Measurements from ENCODE around the gene CEACAM18. TPM values are rescaled to one million over a fixed set of nuclear protein-coding genes. Genes with fewer than 3 reads are reported as not detected.
"Not testable (repeated sequence)": the region's sequence is repeated elsewhere in the genome, so short reads cannot be mapped to it uniquely, and the experiment has no call there.

Gene CEACAM18
- polyA plus RNA-seq: not detected

GRCh38 chr19:51478381-51479234, at the start of gene CEACAM18:
TSS of gene CEACAM18 (plus strand) at chr19:51478539.
- Mint-ChIP-seq H3K27me3 (ENCODE audit: low read depth in 3 of 3) (peaks cover 11 to 17% (median 11%) of the 10 kb centered on the region in 3 donors), H3K9me3 (peaks cover 0 to 3% (median 0%) of the 10 kb centered on the region in 6 donors), H3K4me1 (no peaks in the 10 kb centered on the region), H3K36me3 (no peaks in the 10 kb centered on the region), H3K27ac (no peak within 1 kb of the TSS), H3K4me3 (no peak within 1 kb of the TSS)
- no peak for DNase-seq

- no peaks in the 10 kb centered on the region for H3K36me3 Mint-ChIP-seq
- no peaks in the 10 kb centered on the region for H3K4me1 Mint-ChIP-seq
- H3K9me3 Mint-ChIP-seq: no peaks in the 10 kb centered on the region
- H3K27ac Mint-ChIP-seq: no peak overlapping the region
- no peak for DNase-seq
- peaks cover 5 to 9% (median 9%) of the 10 kb centered on the region in 3 donors for H3K27me3 Mint-ChIP-seq (ENCODE audit: low read depth in 3 of 3)
- no peak overlapping the region for H3K4me3 Mint-ChIP-seq
Measured at GRCh38 chr19:51430221-51430620, 48.1 kb upstream of the CEACAM18 start.

GRCh38 chr19:51431124-51431523, 47.2 kb upstream of the CEACAM18 start:
- Mint-ChIP-seq H3K27ac (no peak overlapping the region), H3K27me3 (ENCODE audit: low read depth in 3 of 3) (peaks cover 5 to 9% (median 6%) of the 10 kb centered on the region in 3 donors), H3K4me3 (no peak overlapping the region), H3K4me1 (no peaks in the 10 kb centered on the region), H3K9me3 (no peaks in the 10 kb centered on the region), H3K36me3 (no peaks in the 10 kb centered on the region)
- DNase-seq: no peak

GRCh38 chr19:51433043-51433442, 45.3 kb upstream of the CEACAM18 start:
- H3K27me3 Mint-ChIP-seq (ENCODE audit: low read depth in 3 of 3): peaks cover 5 to 8% (median 6%) of the 10 kb centered on the region in 3 donors
- H3K36me3 Mint-ChIP-seq: no peaks in the 10 kb centered on the region
- H3K9me3 Mint-ChIP-seq: no peaks in the 10 kb centered on the region
- H3K27ac Mint-ChIP-seq: no peak overlapping the region
- no peak overlapping the region for H3K4me3 Mint-ChIP-seq
- DNase-seq: no peak
- H3K4me1 Mint-ChIP-seq: peaks cover 0 to 1% of the 10 kb centered on the region in 2 donors

- H3K4me3 Mint-ChIP-seq: no peak overlapping the region
- H3K27ac Mint-ChIP-seq: no peak overlapping the region
- peaks cover 3 to 8% (median 5%) of the 10 kb centered on the region in 3 donors for H3K27me3 Mint-ChIP-seq (ENCODE audit: low read depth in 3 of 3)
- H3K9me3 Mint-ChIP-seq: no peaks in the 10 kb centered on the region
- H3K4me1 Mint-ChIP-seq: peaks cover 6 to 16% of the 10 kb centered on the region in 2 donors
- DNase-seq: no peak
- no peaks in the 10 kb centered on the region for H3K36me3 Mint-ChIP-seq
Measured at GRCh38 chr19:51434456-51434855, 43.9 kb upstream of the CEACAM18 start.

- Mint-ChIP-seq H3K27ac (no peak overlapping the region), H3K4me3 (no peak overlapping the region), H3K4me1 (peaks cover 32 to 50% of the 10 kb centered on the region in 2 donors), H3K36me3 (no peaks in the 10 kb centered on the region), H3K27me3 (ENCODE audit: low read depth in 3 of 3) (peaks cover 7 to 16% (median 11%) of the 10 kb centered on the region in 3 donors), H3K9me3 (no peaks in the 10 kb centered on the region)
- DNase-seq: peak; percentile 42 to 45 (median 42)
Measured at GRCh38 chr19:51439021-51439465, 39.3 kb upstream of the CEACAM18 start.

GRCh38 chr19:51440052-51440451, 38.3 kb upstream of the CEACAM18 start:
- peaks cover 7 to 16% (median 11%) of the 10 kb centered on the region in 3 donors for H3K27me3 Mint-ChIP-seq (ENCODE audit: low read depth in 3 of 3)
- H3K4me3 Mint-ChIP-seq: peak overlapping the region in 4 of 5 donors; percentile 33 to 89 (median 82)
- H3K9me3 Mint-ChIP-seq: no peaks in the 10 kb centered on the region
- H3K36me3 Mint-ChIP-seq: no peaks in the 10 kb centered on the region
- H3K4me1 Mint-ChIP-seq: peaks cover 32 to 50% of the 10 kb centered on the region in 2 donors
- H3K27ac Mint-ChIP-seq: peak overlapping the region in 4 of 6 donors; percentile 83 to 95 (median 88)
- no peak for DNase-seq

GRCh38 chr19:51440846-51441409, 37.4 kb upstream of the CEACAM18 start:
- DNase-seq: peak; percentile 47 to 61 (median 52)

GRCh38 chr19:51441410-51442390, 36.6 kb upstream of the CEACAM18 start:
- Mint-ChIP-seq H3K4me1 (peaks cover 33 to 50% of the 10 kb centered on the region in 2 donors), H3K4me3 (peak overlapping the region; percentile 72 to 89 (median 83)), H3K9me3 (no peaks in the 10 kb centered on the region), H3K27ac (peak overlapping the region; percentile 83 to 95 (median 92)), H3K27me3 (ENCODE audit: low read depth in 3 of 3) (peaks cover 7 to 16% (median 15%) of the 10 kb centered on the region in 3 donors), H3K36me3 (no peaks in the 10 kb centered on the region)
- DNase-seq: peak; percentile 88 to 90 (median 90)

More at GRCh38 chr19:51440846-51441409, 37.4 kb upstream of the CEACAM18 start:
- H3K36me3 Mint-ChIP-seq: no peaks in the 10 kb centered on the region
- peak overlapping the region; percentile 83 to 95 (median 92) for H3K27ac Mint-ChIP-seq
- peaks cover 32 to 50% of the 10 kb centered on the region in 2 donors for H3K4me1 Mint-ChIP-seq
- peaks cover 7 to 16% (median 11%) of the 10 kb centered on the region in 3 donors for H3K27me3 Mint-ChIP-seq (ENCODE audit: low read depth in 3 of 3)
- peak overlapping the region; percentile 72 to 89 (median 83) for H3K4me3 Mint-ChIP-seq
- no peaks in the 10 kb centered on the region for H3K9me3 Mint-ChIP-seq

GRCh38 chr19:51447510-51447909, 30.8 kb upstream of the CEACAM18 start:
- Mint-ChIP-seq H3K27me3 (ENCODE audit: low read depth in 3 of 3) (peaks cover 3 to 21% (median 4%) of the 10 kb centered on the region in 3 donors), H3K27ac (peak overlapping the region in 1 of 6 donors; percentile 8), H3K4me1 (peaks cover 13 to 16% of the 10 kb centered on the region in 2 donors)
- not testable (repeated sequence) for DNase-seq, H3K4me3 Mint-ChIP-seq, H3K36me3 Mint-ChIP-seq, H3K9me3 Mint-ChIP-seq

- Mint-ChIP-seq H3K27me3 (ENCODE audit: low read depth in 3 of 3) (peaks cover 0 to 21% (median 4%) of the 10 kb centered on the region in 3 donors), H3K4me1 (peaks cover 12% of the 10 kb centered on the region in 2 donors), H3K9me3 (peaks cover 0 to 7% (median 0%) of the 10 kb centered on the region in 6 donors), H3K4me3 (peak overlapping the region in 1 of 5 donors; percentile 13), H3K36me3 (no peaks in the 10 kb centered on the region), H3K27ac (peak overlapping the region in 3 of 6 donors; percentile 8 to 41 (median 14))
- DNase-seq: no peak
Measured at GRCh38 chr19:51448011-51448410, 30.3 kb upstream of the CEACAM18 start.

- Mint-ChIP-seq H3K4me1 (peaks cover 12% of the 10 kb centered on the region in 2 donors), H3K36me3 (no peaks in the 10 kb centered on the region), H3K4me3 (peak overlapping the region in 2 of 5 donors; percentile 13 to 40), H3K27me3 (ENCODE audit: low read depth in 3 of 3) (peaks cover 0 to 21% (median 6%) of the 10 kb centered on the region in 3 donors), H3K27ac (peak overlapping the region in 2 of 6 donors; percentile 14 to 41), H3K9me3 (peaks cover 0 to 7% (median 0%) of the 10 kb centered on the region in 6 donors)
- no peak for DNase-seq
Measured at GRCh38 chr19:51448411-51449016, 29.8 kb upstream of the CEACAM18 start.
